HCT116 (cell line): ENCODE results near the gene SASS6. TPM values are rescaled to one million over a fixed set of nuclear protein-coding genes. Genes with fewer than 3 reads are reported as not detected.

Experiments used
- ATAC-seq: fragments of 200-7000 bp; cut with Tn5 transposase; 2 replicates; pipeline ENCODE4 v1.9.1; 2020; ENCODE audit warnings: mild to moderate bottlenecking, moderate library complexity
- BruUV-seq: library from RNA; stranded (reverse); fragments of 400-500 nt; replicated peaks from 2 replicates; lab custom pipeline; 2021; lab: Mats Ljungman, UMichigan
- CTCF ChIA-PET: fragments of 300-600 bp; sonication (Branson Sonifier 250); formaldehyde crosslinking; loops from one replicate; lab custom pipeline; 2021; ENCODE audit warnings: antibody characterized with exemption; lab: Charles Lee
- POLR2A ChIA-PET: fragments of 300-600, 350-600 bp; sonication (Branson Sonifier 250); formaldehyde crosslinking; loops from one replicate; lab custom pipeline; 2021; ENCODE audit warnings: antibody characterized with exemption; lab: Charles Lee
- RAD21 ChIA-PET, 2 experiments: fragments of 300-600 bp; sonication (Branson Sonifier 250); formaldehyde crosslinking; loops; one replicate each; lab custom pipeline; 2023; ENCODE audit warnings: low total read pairs in 2 of 2; ENCODE audit not compliant: uncharacterized antibody in 2 of 2, unreplicated experiment in 2 of 2, low non-redundant PET in 1 of 2; lab: Charles Lee
- DNase-seq: peaks from one replicate; pipeline ENCODE4 v3.0.0-alpha.2; 2010; ENCODE audit warnings: low read depth, low spot score
- H2AFZ ChIP-seq: fragments of 200-600 bp; shearing (Covaris generic), sonication (generic); 2 replicates; pipeline ENCODE4 v1.6.1; 2017; ENCODE audit warnings: low read depth, mixed run types, mixed read lengths, antibody characterized with exemption, low read length; ENCODE audit not compliant: poor library complexity, severe bottlenecking
- H3K27ac ChIP-seq: 2 replicates; pipeline ENCODE4 v1.5.1; 2012; ENCODE audit warnings: low read depth, low read length
- H3K27me3 ChIP-seq: fragments of 200-600 bp; sonication (generic); 2 replicates; pipeline ENCODE4 v1.6.1; 2016; ENCODE audit warnings: mixed run types, low read length, mixed read lengths; ENCODE audit not compliant: insufficient read depth
- H3K36me3 ChIP-seq, 2 experiments: fragments of 200-500 bp in 1 of 2; fragments of 200-600 bp in 1 of 2; sonication (Bioruptor generic) in 1 of 2; sonication (generic) in 1 of 2; 2 replicates each; pipeline versions ENCODE4 v1.5.1 to v1.6.1; 2014 to 2016; ENCODE audit warnings: low read length in 2 of 2, inconsistent platforms in 1 of 2, mixed read lengths in 1 of 2, mixed run types in 1 of 2; ENCODE audit not compliant: insufficient read depth in 2 of 2, control insufficient read depth in 1 of 2
- H3K4me1 ChIP-seq, 2 experiments: fragments of 200-600 bp in 1 of 2; sonication (generic) in 1 of 2; 2 replicates each; pipeline versions ENCODE4 v1.5.1 to v1.6.1; 2012 to 2017; ENCODE audit warnings: low read length in 2 of 2, inconsistent platforms in 1 of 2, mild to moderate bottlenecking in 1 of 2, mixed read lengths in 1 of 2, mixed run types in 1 of 2, moderate library complexity in 1 of 2; ENCODE audit not compliant: insufficient read depth in 2 of 2, control insufficient read depth in 1 of 2
- H3K4me2 ChIP-seq: fragments of 200-600 bp; sonication (generic); 2 replicates; pipeline ENCODE4 v1.6.1; 2017; ENCODE audit warnings: mixed run types, low read length, mixed read lengths
- H3K4me3 ChIP-seq, 2 experiments: fragments of 200-600 bp in 1 of 2; sonication (generic) in 1 of 2; replicated peaks in 1 of 2; 2 replicates each; pipeline ENCODE4 v1.5.1; 2011 to 2016; ENCODE audit warnings: low read length in 2 of 2, control low read depth in 1 of 2, low read depth in 1 of 2, mild to moderate bottlenecking in 1 of 2, mixed read lengths in 1 of 2, mixed run types in 1 of 2
- H3K79me2 ChIP-seq: fragments of 200-600 bp; sonication (generic); 2 replicates; pipeline ENCODE4 v1.6.1; 2017; ENCODE audit warnings: mild to moderate bottlenecking, mixed run types, low read length, moderate library complexity, mixed read lengths; ENCODE audit not compliant: insufficient read depth
- H3K9ac ChIP-seq: fragments of 200-600 bp; sonication (generic); 2 replicates; pipeline ENCODE4 v1.6.1; 2016; ENCODE audit warnings: low read length, mixed read lengths
- H3K9me2 ChIP-seq: fragments of 200-600 bp; sonication (generic), shearing (Covaris generic); 2 replicates; pipeline ENCODE4 v1.6.1; 2017; ENCODE audit warnings: mixed run types, mild to moderate bottlenecking, moderate library complexity; ENCODE audit not compliant: insufficient read depth
- H3K9me3 ChIP-seq, 2 experiments: fragments of 200-500 bp in 1 of 2; fragments of 200-600 bp in 1 of 2; sonication (Bioruptor generic) in 1 of 2; sonication (generic) in 1 of 2; 2 replicates each; pipeline ENCODE4 v1.6.1; 2014 to 2017; ENCODE audit warnings: low read length in 2 of 2, mixed read lengths in 2 of 2, inconsistent platforms in 1 of 2, low read depth in 1 of 2, mild to moderate bottlenecking in 1 of 2, mixed run types in 1 of 2, moderate library complexity in 1 of 2; ENCODE audit not compliant: control insufficient read depth in 1 of 2, insufficient read depth in 1 of 2
- H4K20me1 ChIP-seq: fragments of 200-600 bp; sonication (generic), shearing (Covaris generic); 2 replicates; pipeline ENCODE4 v1.6.1; 2017; ENCODE audit warnings: mixed run types, mild to moderate bottlenecking, moderate library complexity; ENCODE audit not compliant: insufficient read depth
- CBX3 ChIP-seq: IDR thresholded peaks from 2 replicates; pipeline ENCODE4 v1.6.1; 2012; ENCODE audit warnings: low read depth
- EGR1 ChIP-seq: IDR thresholded peaks from 2 replicates; pipeline ENCODE4 v1.6.1; 2012; ENCODE audit warnings: low read depth
- ELF1 ChIP-seq: IDR thresholded peaks from 2 replicates; pipeline ENCODE4 v1.6.1; 2012; ENCODE audit warnings: low read depth, borderline replicate concordance
- EZH2 ChIP-seq: fragments of 200-600 bp; sonication (generic); IDR thresholded peaks from 2 replicates; pipeline ENCODE4 v1.6.1; 2017; ENCODE audit warnings: antibody characterized with exemption, mixed run types
- JUND ChIP-seq: IDR thresholded peaks from 2 replicates; pipeline ENCODE4 v1.6.1; 2012
- POLR2AphosphoS5 ChIP-seq: IDR thresholded peaks from 2 replicates; pipeline ENCODE4 v1.6.1; 2011; ENCODE audit warnings: mild to moderate bottlenecking, low read depth, low read length, moderate library complexity
- RAD21 ChIP-seq: IDR thresholded peaks from 2 replicates; pipeline ENCODE4 v1.6.1; 2012; ENCODE audit warnings: low read depth, mild to moderate bottlenecking
- SIN3A ChIP-seq: IDR thresholded peaks from 2 replicates; pipeline ENCODE4 v1.6.1; 2012; ENCODE audit warnings: low read depth
- SRF ChIP-seq: IDR thresholded peaks from 2 replicates; pipeline ENCODE4 v1.6.1; 2012; ENCODE audit warnings: low read depth
- TCF7L2 ChIP-seq: IDR thresholded peaks from 2 replicates; pipeline ENCODE4 v1.7.0; 2011; ENCODE audit warnings: borderline replicate concordance, inconsistent platforms; ENCODE audit not compliant: insufficient read depth, insufficient read length; ENCODE audit errors: extremely low read depth
- YY1 ChIP-seq: IDR thresholded peaks from 2 replicates; pipeline ENCODE4 v1.6.1; 2011; ENCODE audit warnings: low read length, low read depth, moderate library complexity, mild to moderate bottlenecking; ENCODE audit not compliant: insufficient replicate concordance; ENCODE audit errors: extremely low read depth
- ZFX ChIP-seq: fragments of 450-650 bp; IDR thresholded peaks from 2 replicates; pipeline ENCODE4 v1.6.1; 2017
- intact Hi-C: fragments of 100-400 bp; cut with micrococcal nuclease; formaldehyde crosslinking; loops from 2 replicates; pipeline ENCODE4 v1.10.0; 2022
- total RNA-seq: library from RNA; stranded (reverse); gene quantifications from one replicate; pipeline ENCODE4 v1.2.1, GENCODE V29; 2021; ENCODE audit not compliant: unreplicated experiment
- TF ChIP-seq, protein P1 (sequence below), 3 experiments: fragments of 200-600 bp in 1 of 3; sonication (generic) in 1 of 3; IDR thresholded peaks in 2 of 3; conservative IDR thresholded peaks in 1 of 3; 2 replicates each; pipeline ENCODE4 v1.5.1; 2012 to 2017; ENCODE audit warnings: low read depth in 2 of 3, low read length in 2 of 3, antibody characterized with exemption in 1 of 3, borderline replicate concordance in 1 of 3, control low read depth in 1 of 3, mild to moderate bottlenecking in 1 of 3, mixed read lengths in 1 of 3, mixed run types in 1 of 3, moderate library complexity in 1 of 3; ENCODE audit not compliant: insufficient read depth in 1 of 3
- TF ChIP-seq, protein P2 (sequence below): IDR thresholded peaks from 2 replicates; pipeline ENCODE4 v1.6.1; 2012
- TF ChIP-seq, protein P3 (sequence below): IDR thresholded peaks from 2 replicates; pipeline ENCODE4 v1.6.1; 2011; ENCODE audit warnings: mild to moderate bottlenecking, low read length, moderate library complexity; ENCODE audit not compliant: insufficient replicate concordance; ENCODE audit errors: extremely low read depth

The SASS6 gene
- total RNA-seq, 1 experiment from 2014 or later: 13.7 TPM

DNA sequence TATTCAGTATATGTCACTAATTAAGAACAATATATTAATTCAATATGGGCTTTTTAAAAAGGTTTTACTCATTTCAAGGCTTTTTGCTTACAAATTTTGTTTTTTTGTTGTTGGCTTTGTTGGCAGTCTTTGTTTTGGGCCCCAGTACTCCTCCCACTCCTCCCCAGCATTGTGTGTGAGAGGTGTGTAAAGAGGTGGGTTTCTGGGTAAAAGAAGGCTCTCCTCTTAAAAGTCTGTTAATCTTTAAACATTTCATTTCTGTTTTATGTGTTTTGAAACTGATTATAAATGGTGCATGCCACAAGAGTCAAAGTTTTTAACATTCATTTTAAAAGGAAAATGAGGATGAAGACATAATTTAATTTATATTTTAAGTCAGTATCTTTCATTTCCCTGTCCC, 79.6 kb downstream of the SASS6 start:
- BruUV-seq: no TSS peak
- ChIA-PET RAD21 (no interaction called here), CTCF (no interaction called here)
- intact Hi-C loops: no loop called here
- H3K27me3 ChIP-seq: no peaks in the 10 kb centered on the region
- H2AFZ ChIP-seq: no peak overlapping the region
- ATAC-seq (no peak), DNase-seq (no peak)
- no peak overlapping the region for H3K27ac ChIP-seq
- H3K9me2 ChIP-seq: no peaks in the 10 kb centered on the region
- no peaks in the 10 kb centered on the region for H3K9me3 ChIP-seq
- no peaks in the 10 kb centered on the region for H4K20me1 ChIP-seq
- no peak overlapping the region for H3K9ac ChIP-seq
- TF ChIP-seq TCF7L2 (no peak), RAD21 (no peak), EZH2 (no peak), ELF1 (no peak), CBX3 (no peak), SRF (no peak), JUND (no peak), ZFX (no peak), POLR2AphosphoS5 (no peak), YY1 (no peak), SIN3A (no peak), EGR1 (no peak)
- TF ChIP-seq, protein P1, sequence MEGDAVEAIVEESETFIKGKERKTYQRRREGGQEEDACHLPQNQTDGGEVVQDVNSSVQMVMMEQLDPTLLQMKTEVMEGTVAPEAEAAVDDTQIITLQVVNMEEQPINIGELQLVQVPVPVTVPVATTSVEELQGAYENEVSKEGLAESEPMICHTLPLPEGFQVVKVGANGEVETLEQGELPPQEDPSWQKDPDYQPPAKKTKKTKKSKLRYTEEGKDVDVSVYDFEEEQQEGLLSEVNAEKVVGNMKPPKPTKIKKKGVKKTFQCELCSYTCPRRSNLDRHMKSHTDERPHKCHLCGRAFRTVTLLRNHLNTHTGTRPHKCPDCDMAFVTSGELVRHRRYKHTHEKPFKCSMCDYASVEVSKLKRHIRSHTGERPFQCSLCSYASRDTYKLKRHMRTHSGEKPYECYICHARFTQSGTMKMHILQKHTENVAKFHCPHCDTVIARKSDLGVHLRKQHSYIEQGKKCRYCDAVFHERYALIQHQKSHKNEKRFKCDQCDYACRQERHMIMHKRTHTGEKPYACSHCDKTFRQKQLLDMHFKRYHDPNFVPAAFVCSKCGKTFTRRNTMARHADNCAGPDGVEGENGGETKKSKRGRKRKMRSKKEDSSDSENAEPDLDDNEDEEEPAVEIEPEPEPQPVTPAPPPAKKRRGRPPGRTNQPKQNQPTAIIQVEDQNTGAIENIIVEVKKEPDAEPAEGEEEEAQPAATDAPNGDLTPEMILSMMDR (IDR thresholded peaks at IDR 0.05 in 2 of 3, conservative IDR thresholded peaks at IDR 0.05 in 1 of 3; ENCODE audit: borderline replicate concordance in 1 of 3, insufficient read depth in 1 of 3, low read depth in 2 of 3, low read length in 2 of 3): no peak
- TF ChIP-seq, protein P2, sequence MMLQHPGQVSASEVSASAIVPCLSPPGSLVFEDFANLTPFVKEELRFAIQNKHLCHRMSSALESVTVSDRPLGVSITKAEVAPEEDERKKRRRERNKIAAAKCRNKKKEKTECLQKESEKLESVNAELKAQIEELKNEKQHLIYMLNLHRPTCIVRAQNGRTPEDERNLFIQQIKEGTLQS: no peak
- TF ChIP-seq, protein P3, sequence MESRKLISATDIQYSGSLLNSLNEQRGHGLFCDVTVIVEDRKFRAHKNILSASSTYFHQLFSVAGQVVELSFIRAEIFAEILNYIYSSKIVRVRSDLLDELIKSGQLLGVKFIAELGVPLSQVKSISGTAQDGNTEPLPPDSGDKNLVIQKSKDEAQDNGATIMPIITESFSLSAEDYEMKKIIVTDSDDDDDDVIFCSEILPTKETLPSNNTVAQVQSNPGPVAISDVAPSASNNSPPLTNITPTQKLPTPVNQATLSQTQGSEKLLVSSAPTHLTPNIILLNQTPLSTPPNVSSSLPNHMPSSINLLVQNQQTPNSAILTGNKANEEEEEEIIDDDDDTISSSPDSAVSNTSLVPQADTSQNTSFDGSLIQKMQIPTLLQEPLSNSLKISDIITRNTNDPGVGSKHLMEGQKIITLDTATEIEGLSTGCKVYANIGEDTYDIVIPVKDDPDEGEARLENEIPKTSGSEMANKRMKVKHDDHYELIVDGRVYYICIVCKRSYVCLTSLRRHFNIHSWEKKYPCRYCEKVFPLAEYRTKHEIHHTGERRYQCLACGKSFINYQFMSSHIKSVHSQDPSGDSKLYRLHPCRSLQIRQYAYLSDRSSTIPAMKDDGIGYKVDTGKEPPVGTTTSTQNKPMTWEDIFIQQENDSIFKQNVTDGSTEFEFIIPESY: no peak
- TF ChIP-seq, all 23 proteins: peak for 0
- POLR2A ChIA-PET: no interaction called here
- no peaks in the 10 kb centered on the region for H3K36me3 ChIP-seq
- peaks cover 0 to 11% of the 10 kb centered on the region in 2 experiments; a peak in 2 of 4 replicates for H3K4me1 ChIP-seq
- H3K79me2 ChIP-seq: peaks cover 97% of the 10 kb centered on the region
- no peak overlapping the region for H3K4me3 ChIP-seq
- no peak overlapping the region for H3K4me2 ChIP-seq
